Spinal cord (tissue), 10 donors: Measurements from ENCODE around the gene RIMBP2. TPM values are rescaled to one million over a fixed set of nuclear protein-coding genes. Genes with fewer than 3 reads are reported as not detected.

Source experiments
- DNase-seq, 6 donors: peaks; one replicate each; pipeline versions ENCODE4 v3.0.0 to v3.0.0-alpha.2; 2013 to 2015; ENCODE audit warnings: low spot score in 6 of 6, low read depth in 4 of 6
- H3K27ac ChIP-seq: one replicate; pipeline ENCODE4 v1.5.1; 2013; ENCODE audit warnings: low read depth, low read length, control low read depth
- H3K27me3 ChIP-seq: one replicate; pipeline ENCODE4 v1.6.1; 2013; ENCODE audit warnings: low read length; ENCODE audit not compliant: control insufficient read depth, insufficient read depth
- H3K36me3 ChIP-seq: one replicate; pipeline ENCODE4 v1.6.1; 2013; ENCODE audit warnings: low read length; ENCODE audit not compliant: control insufficient read depth, insufficient read depth
- H3K4me1 ChIP-seq: one replicate; pipeline ENCODE4 v1.6.1; 2013; ENCODE audit warnings: low read length; ENCODE audit not compliant: control insufficient read depth, insufficient read depth
- H3K4me3 ChIP-seq: one replicate; pipeline ENCODE4 v1.5.1; 2013; ENCODE audit warnings: low read depth, low read length, control low read depth
- H3K9me3 ChIP-seq: one replicate; pipeline ENCODE4 v1.6.1; 2013; ENCODE audit warnings: low read length; ENCODE audit not compliant: control insufficient read depth, insufficient read depth
- WGBS: methylation state at CpG from one replicate; pipeline ENCODE4 v1.1.5; 2013; ENCODE audit warnings: missing lambda C conversion rate; ENCODE audit not compliant: insufficient coverage; 5-methylcytosine and 5-hydroxymethylcytosine counted together
- polyA plus RNA-seq, 2 donors: library from polyadenylated mRNA; unstranded; fragments of 120-200 nt; gene quantifications; one replicate each; pipeline ENCODE4 v1.2.1, GENCODE V29; 2013; ENCODE audit not compliant: insufficient read length in 2 of 2
- total RNA-seq, 2 donors: library from RNA; depleted of rRNA in 1 of 2; stranded (reverse); fragments of 120-200 nt in 1 of 2; fragments of >200 nt in 1 of 2; gene quantifications; one replicate each; pipeline versions ENCODE4 v1.2.3 to v1.2.4, GENCODE V29; 2013 to 2014
- donor health status: healthy.

The RIMBP2 gene
- total and polyA plus RNA-seq, 4 donors = 11.4 to 37.3 (median 27.5) TPM

GRCh38 chr12:130614530-130614905 lies 101.6 kb downstream of the RIMBP2 start:
- Histone ChIP-seq H3K27me3 (no peaks in the 10 kb centered on the region), H3K4me3 (no peak overlapping the region), H3K9me3 (no peaks in the 10 kb centered on the region), H3K27ac (no peak overlapping the region), H3K36me3 (peaks cover 17% of the 10 kb centered on the region), H3K4me1 (no peaks in the 10 kb centered on the region)
- WGBS = 93% methylated on average over 3 of the region's 5 CpGs
- no peak for DNase-seq

- WGBS = 91% methylated on average over 8 of the region's 14 CpGs
- Histone ChIP-seq H3K4me3 (no peak overlapping the region), H3K9me3 (no peaks in the 10 kb centered on the region), H3K27ac (no peak overlapping the region), H3K27me3 (no peaks in the 10 kb centered on the region), H3K4me1 (no peaks in the 10 kb centered on the region), H3K36me3 (peaks cover 17% of the 10 kb centered on the region)
- DNase-seq = no peak
Measured at GRCh38 chr12:130613831-130614529, 102.1 kb downstream of the RIMBP2 start.

- no peak for DNase-seq
- Histone ChIP-seq H3K9me3 (no peaks in the 10 kb centered on the region), H3K27me3 (no peaks in the 10 kb centered on the region), H3K4me1 (no peaks in the 10 kb centered on the region), H3K4me3 (no peak overlapping the region), H3K36me3 (peaks cover 17% of the 10 kb centered on the region), H3K27ac (no peak overlapping the region)
- 98% methylated on average over 14 of the region's 14 CpGs for WGBS
Measured at GRCh38 chr12:130613131-130613530, 103.0 kb downstream of the RIMBP2 start.

GRCh38 chr12:130611026-130611905 lies 104.8 kb downstream of the RIMBP2 start:
- DNase-seq = no peak
- Histone ChIP-seq H3K27ac (no peak overlapping the region), H3K9me3 (no peaks in the 10 kb centered on the region), H3K27me3 (no peaks in the 10 kb centered on the region), H3K4me1 (no peaks in the 10 kb centered on the region), H3K4me3 (no peak overlapping the region), H3K36me3 (peaks cover 17% of the 10 kb centered on the region)
- WGBS = 85% methylated on average over 35 of the region's 39 CpGs

GRCh38 chr12:130609966-130610365 lies 106.1 kb downstream of the RIMBP2 start:
- Histone ChIP-seq H3K9me3 (no peaks in the 10 kb centered on the region), H3K4me1 (no peaks in the 10 kb centered on the region), H3K4me3 (no peak overlapping the region), H3K36me3 (peaks cover 17% of the 10 kb centered on the region), H3K27me3 (no peaks in the 10 kb centered on the region), H3K27ac (no peak overlapping the region)
- 84% methylated on average over 6 of the region's 11 CpGs for WGBS
- DNase-seq = no peak

GRCh38 chr12:130608831-130609230 lies 107.3 kb downstream of the RIMBP2 start:
- H3K36me3 ChIP-seq = peaks cover 17% of the 10 kb centered on the region
- no peak overlapping the region for H3K4me3 ChIP-seq
- H3K27ac ChIP-seq = no peak overlapping the region
- H3K9me3 ChIP-seq = no peaks in the 10 kb centered on the region
- H3K4me1 ChIP-seq = no peaks in the 10 kb centered on the region
- DNase-seq = no peak
- H3K27me3 ChIP-seq = no peaks in the 10 kb centered on the region
- 93% methylated on average over 7 of the region's 7 CpGs for WGBS

- Histone ChIP-seq H3K9me3 (no peaks in the 10 kb centered on the region), H3K27ac (no peak overlapping the region), H3K4me3 (no peak overlapping the region), H3K27me3 (no peaks in the 10 kb centered on the region), H3K4me1 (no peaks in the 10 kb centered on the region), H3K36me3 (peaks cover 14% of the 10 kb centered on the region)
- no peak for DNase-seq
- 71% methylated on average over 1 of the region's 5 CpGs for WGBS
Measured at GRCh38 chr12:130608132-130608531, 108.0 kb downstream of the RIMBP2 start.

GRCh38 chr12:130606231-130606630 lies 109.9 kb downstream of the RIMBP2 start:
- peak in 1 of 6 donors; percentile 65 for DNase-seq
- H3K9me3 ChIP-seq = no peaks in the 10 kb centered on the region
- H3K4me1 ChIP-seq = no peaks in the 10 kb centered on the region
- no peak overlapping the region for H3K27ac ChIP-seq
- no peaks in the 10 kb centered on the region for H3K27me3 ChIP-seq
- 81% methylated on average over 9 of the region's 12 CpGs for WGBS
- no peak overlapping the region for H3K4me3 ChIP-seq
- peaks cover 5% of the 10 kb centered on the region for H3K36me3 ChIP-seq

- Histone ChIP-seq H3K27ac (no peak overlapping the region), H3K4me1 (no peaks in the 10 kb centered on the region), H3K4me3 (no peak overlapping the region), H3K9me3 (no peaks in the 10 kb centered on the region), H3K36me3 (no peaks in the 10 kb centered on the region), H3K27me3 (no peaks in the 10 kb centered on the region)
- 94% methylated on average over 6 of the region's 8 CpGs for WGBS
- DNase-seq = peak in 1 of 6 donors; percentile 54
Measured at GRCh38 chr12:130603396-130603965, 112.6 kb downstream of the RIMBP2 start.
